ENCODE data around the gene GPRIN3.
A peak's percentile ranks its signal among the peaks of the same experiment; 100 is the strongest.

Gene GPRIN3

GRCh38 chr4:89307446-89308160 lies at the start of gene GPRIN3:
Gene GPRIN3 (minus strand): TSS chr4:89307800. CDS start chr4:89250110, 57,690 bp downstream.
- peak; percentile 72 for DNase-seq

- DNase-seq, result no peak
These were observed 49.7 kb upstream of the GPRIN3 start for GRCh38 chr4:89357340-89357739.

GRCh38 chr4:89356086-89356485 lies 48.5 kb upstream of the GPRIN3 start:
- no peak for DNase-seq

- DNase-seq, result no peak
These were observed 45.9 kb upstream of the GPRIN3 start for GRCh38 chr4:89353514-89353913.

- DNase-seq, result no peak
These were observed 44.9 kb upstream of the GPRIN3 start for GRCh38 chr4:89352541-89352940.

GRCh38 chr4:89351201-89351600 lies 43.6 kb upstream of the GPRIN3 start:
- no peak for DNase-seq

GRCh38 chr4:89347363-89348025 lies 39.9 kb upstream of the GPRIN3 start:
- DNase-seq, result no peak

- no peak for DNase-seq
These were observed 37.0 kb upstream of the GPRIN3 start for GRCh38 chr4:89344571-89344970.

GRCh38 chr4:89338206-89338605 lies 30.6 kb upstream of the GPRIN3 start:
- no peak for DNase-seq

GRCh38 chr4:89337681-89338080 lies 30.1 kb upstream of the GPRIN3 start:
- DNase-seq, result no peak

- DNase-seq, result no peak
These were observed 29.3 kb upstream of the GPRIN3 start for GRCh38 chr4:89336818-89337420.

GRCh38 chr4:89334830-89335229 lies 27.2 kb upstream of the GPRIN3 start:
- DNase-seq, result no peak

GRCh38 chr4:89334311-89334710 lies 26.7 kb upstream of the GPRIN3 start:
- DNase-seq, result peak; percentile 63

GRCh38 chr4:89331686-89332544 lies 24.3 kb upstream of the GPRIN3 start:
- DNase-seq, result peak; percentile 86

GRCh38 chr4:89331197-89331596 lies 23.6 kb upstream of the GPRIN3 start:
- no peak for DNase-seq

- no peak for DNase-seq
These were observed 21.7 kb upstream of the GPRIN3 start for GRCh38 chr4:89329280-89329679.

GRCh38 chr4:89324671-89325070 lies 17.1 kb upstream of the GPRIN3 start:
- DNase-seq, result peak; percentile 99

GRCh38 chr4:89322671-89323070 lies 15.1 kb upstream of the GPRIN3 start:
- peak; percentile 32 for DNase-seq

- DNase-seq, result no peak
These were observed 12.2 kb upstream of the GPRIN3 start for GRCh38 chr4:89319756-89320155.

GRCh38 chr4:89316931-89317366 lies 9.3 kb upstream of the GPRIN3 start:
- peak; percentile 89 for DNase-seq

- DNase-seq, result peak; percentile 75
These were observed 8.6 kb upstream of the GPRIN3 start for GRCh38 chr4:89316211-89316610.

GRCh38 chr4:89314291-89314690 lies 6.7 kb upstream of the GPRIN3 start:
- DNase-seq, result peak; percentile 26

- no peak for DNase-seq
These were observed 4.5 kb upstream of the GPRIN3 start for GRCh38 chr4:89312066-89312465.
